EH (cell line): ENCODE results near the gene DHRSX.
"Not testable (repeated sequence)": the region's sequence is repeated elsewhere in the genome, so short reads cannot be mapped to it uniquely, and the experiment has no call there.

Experiments
- DNase-seq: peaks from one replicate; pipeline ENCODE4 v3.0.0-alpha.2; 2015; ENCODE audit warnings: low read depth

The DHRSX gene

GRCh38 chrX:2262668-2263055 is 238.1 kb downstream of the DHRSX start:
- no peak for DNase-seq

DNA sequence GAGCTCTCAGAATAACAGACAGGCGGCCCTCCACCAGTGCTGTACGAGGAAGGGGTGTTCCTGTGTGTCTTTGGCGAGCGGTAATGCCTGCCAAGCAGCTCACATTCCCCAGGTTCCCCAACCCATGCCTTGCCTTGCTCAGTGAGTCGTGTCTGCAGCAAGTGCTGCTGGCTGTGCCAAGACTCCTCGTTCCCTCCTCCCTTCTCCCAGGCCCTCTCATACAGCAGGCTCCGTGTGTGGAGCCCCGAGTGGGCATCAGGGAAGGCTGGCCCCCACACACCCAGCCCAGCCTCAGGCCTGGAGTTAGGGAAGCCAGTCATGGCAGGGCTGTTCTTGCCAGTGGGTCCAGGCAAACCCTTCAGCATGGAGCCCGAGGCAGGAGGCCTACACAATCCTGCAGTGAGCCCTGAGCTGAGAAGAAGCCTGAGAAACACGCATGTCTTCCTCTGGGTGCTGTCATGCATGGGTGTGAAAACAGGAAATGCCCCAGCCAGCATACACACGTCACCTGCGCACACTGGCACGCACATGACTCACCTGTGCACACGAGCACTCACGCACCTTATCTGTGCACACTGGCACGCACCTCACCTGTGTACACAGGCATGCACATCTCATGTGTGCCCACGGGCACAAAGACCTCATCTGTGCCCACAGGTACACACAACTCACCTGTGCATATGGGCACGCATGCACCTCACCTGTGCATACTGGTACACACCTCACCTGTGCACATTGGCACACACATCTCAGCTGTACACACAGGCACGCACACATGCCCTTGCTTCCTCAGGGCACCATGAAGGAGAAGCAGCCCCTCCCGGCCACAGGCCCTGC is 238.7 kb downstream of the DHRSX start:
- no peak for DNase-seq

DNA sequence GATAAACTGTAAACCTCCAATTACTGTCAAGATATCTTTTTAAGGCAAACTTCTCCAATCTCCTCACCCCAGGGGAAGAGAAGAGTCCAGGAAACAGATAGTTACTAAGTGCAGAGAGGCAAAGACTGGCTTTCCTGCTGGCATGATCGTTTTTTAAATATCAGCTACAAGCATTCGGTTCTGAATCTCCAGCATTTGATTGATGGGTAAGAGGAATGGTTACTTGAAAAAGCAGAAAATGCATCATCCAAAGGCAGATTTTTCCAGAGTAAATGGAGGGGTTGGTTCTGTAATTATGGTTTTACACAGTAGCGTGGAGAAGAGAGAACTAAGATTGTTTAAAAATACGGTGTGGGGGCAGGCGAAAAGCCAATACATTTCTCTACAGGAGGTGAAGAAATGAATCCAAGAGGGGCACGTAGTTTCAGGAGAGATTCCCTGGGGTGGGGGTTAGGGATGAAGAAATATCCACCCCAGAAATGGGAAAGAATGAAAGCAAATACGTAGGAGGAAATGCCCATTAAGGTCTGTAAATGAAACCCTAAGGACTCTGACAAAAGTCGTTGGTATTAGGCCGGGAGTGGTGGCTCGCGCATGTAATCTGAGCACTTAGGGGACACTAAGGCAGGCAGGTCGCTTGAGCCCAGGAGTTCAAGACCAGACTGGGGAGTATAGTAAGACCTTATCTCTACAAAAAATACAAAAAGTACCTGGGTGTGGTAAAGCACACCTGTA is 248.3 kb downstream of the DHRSX start:
- DNase-seq = no peak

DNA sequence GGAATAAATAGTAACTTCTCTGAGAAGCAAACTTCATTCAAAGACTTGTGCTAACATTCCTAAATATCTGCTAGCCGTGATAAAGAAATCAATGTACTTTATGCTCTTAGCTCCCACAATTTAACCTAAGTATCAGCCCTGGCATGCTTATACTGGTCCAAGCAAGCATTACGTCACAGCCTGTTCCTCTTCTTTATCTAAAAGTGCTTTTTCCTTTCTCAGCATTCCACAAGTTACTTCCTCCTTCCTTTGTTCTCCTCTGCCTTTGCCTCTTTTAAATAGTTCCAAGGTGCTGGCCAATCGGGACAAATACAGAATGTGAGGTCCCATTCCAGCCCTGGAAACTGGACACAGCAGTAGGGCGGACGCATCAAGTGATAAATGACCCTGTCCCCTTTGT is 249.6 kb downstream of the DHRSX start:
- no peak for DNase-seq

GRCh38 chrX:2243913-2244460 is 256.8 kb downstream of the DHRSX start:
- peak; percentile 80 for DNase-seq

DNA sequence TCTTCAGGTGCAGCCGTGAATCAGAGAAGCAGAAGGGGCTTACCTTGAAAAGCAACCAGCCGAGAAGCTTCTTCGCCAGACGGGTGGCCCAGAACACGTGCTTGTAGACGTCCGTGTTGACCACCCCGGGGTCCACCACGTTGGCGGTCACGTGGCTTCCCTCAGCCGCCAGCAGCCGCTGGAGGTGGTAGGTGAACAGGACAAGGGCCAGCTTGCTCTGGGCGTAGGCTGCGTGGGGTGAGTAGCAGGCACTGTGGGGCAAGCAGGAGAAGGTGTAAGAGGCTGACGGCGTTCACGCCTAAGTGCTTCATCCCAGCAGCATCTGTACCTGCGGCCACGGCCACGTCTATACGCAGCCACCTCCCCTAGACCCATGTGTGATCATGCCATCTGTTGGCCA is 257.8 kb downstream of the DHRSX start:
- DNase-seq = no peak

GRCh38 chrX:2242326-2242725 is 258.4 kb downstream of the DHRSX start:
- no peak for DNase-seq

DNA sequence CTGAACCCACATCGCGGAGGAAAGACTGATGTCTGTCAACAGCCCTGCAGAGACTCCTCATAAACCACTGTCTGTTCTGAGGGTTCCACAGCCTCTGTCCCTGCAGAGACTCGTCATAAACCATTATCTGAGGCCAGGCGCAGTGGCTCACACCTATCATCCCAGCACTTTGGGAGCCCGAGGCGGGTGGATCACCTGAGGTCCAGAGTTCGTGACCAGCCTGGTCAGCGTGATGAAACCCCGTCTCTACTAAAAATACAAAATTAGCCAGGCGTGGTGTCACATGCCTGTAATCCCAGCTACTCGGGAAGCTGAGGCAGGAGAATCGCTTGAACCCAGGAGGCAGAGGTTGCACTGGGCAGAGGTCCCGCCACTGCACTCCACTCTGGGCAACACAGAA is 259.3 kb downstream of the DHRSX start:
- not testable (repeated sequence) for DNase-seq

DNA sequence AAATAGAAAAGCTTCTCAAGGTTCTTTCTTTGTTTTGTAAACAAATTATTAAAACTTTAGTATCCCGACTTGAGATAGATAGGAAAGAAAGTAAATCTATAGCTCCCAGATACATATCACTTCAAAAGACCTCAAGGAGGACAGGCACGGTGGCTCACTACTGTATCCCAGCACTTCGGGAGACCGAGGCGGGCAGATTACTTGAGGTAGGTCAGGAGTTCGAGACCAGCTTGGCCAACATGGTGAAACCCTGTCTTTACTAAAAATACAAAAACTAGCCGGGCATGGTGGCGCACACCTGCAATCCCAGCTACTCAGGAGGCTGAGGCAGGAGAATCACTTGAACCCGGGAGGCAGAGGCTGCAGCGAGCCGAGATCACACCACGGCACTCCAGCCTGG is 260.0 kb downstream of the DHRSX start:
- DNase-seq = not testable (repeated sequence)

DNA sequence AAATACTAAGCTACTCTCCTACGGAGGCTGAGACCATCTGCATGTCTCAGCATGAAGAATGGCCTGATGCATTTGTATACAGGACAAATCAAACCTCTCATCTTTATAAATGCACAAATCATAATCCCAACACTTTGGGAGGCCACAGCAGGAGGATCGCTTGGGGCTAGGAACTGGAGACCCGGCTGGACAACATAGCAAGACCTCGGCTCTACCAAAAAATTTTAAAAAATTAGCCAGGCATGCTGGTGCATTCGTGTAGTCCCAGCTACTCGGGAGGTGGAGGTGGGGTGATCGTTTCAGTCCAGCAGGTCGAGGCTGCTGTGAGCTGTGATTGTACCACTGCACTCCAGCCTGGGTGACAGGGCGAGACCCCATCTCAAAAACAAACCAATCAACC is 262.8 kb downstream of the DHRSX start:
- DNase-seq = no peak

- DNase-seq = no peak
Measured at GRCh38 chrX:2231570-2232192, 269.1 kb downstream of the DHRSX start.

- DNase-seq = no peak
Measured at GRCh38 chrX:2230457-2230856, 270.3 kb downstream of the DHRSX start.

- peak; percentile 51 for DNase-seq
Measured at GRCh38 chrX:2228536-2228935, 272.2 kb downstream of the DHRSX start.

GRCh38 chrX:2226906-2227656 is 273.7 kb downstream of the DHRSX start:
- no peak for DNase-seq

DNA sequence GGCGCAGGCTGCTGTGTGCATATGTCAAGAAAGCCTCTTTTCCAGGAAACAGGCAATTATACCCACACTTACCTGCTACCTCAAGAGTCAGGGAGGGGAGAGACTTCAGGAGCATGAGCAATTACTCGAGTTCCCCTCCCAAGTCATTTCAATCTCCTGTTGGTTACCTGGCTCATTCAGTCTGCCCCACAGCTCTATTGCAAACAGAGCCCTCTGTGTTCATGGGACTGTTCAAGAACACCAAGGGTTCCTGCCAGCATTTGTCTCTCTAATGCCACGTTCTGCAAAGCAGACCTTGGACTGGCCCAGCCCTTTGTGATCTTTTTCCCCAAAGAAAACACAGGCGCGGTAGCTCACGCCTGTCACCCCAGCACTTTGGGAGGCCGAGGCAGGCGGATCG is 274.6 kb downstream of the DHRSX start:
- no peak for DNase-seq

DNA sequence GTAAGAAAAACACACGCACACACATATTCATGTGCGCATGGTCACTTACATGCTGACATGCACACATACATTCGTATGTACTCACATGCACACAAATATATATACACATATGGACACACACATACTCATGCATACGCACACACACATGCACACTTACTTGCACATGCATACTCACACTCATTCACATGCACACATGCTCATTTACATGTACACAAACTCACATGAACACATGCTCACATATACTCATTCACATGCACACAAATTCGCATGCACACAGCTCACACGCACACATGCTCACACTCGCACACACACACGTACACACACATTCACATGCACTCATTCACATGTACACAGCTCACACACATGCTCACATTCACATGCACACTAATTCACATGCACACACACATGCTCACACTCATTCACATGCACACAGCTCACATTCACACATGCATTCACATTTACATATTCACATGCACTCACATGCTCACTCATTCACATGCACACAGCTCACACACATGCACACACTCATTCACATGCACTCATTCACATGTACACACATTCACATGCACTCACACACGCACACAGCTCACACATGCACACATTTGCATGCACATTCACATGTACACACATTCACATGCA is 276.1 kb downstream of the DHRSX start:
- DNase-seq = no peak

DNA sequence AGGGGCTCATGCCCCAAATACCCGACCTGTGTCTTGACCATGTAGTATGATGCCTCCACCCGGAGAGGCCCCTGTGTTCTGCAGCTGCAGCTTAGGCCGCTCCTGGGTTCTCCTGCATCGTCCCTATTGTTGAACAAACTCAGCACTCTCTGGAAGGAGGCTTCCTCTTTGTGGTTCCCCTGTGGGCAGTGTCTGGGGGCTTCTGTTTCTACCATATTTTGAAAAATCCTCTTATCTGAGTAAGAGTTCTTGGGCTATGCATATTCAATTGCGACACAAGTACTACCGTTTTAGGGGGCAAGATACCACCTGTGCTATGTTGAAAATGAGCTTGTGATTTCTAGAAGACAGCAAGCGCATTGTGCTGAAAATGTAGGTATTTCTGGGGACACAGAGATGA is 276.6 kb downstream of the DHRSX start:
- no peak for DNase-seq

GRCh38 chrX:2220829-2221567 is 279.8 kb downstream of the DHRSX start:
- no peak for DNase-seq

GRCh38 chrX:2220296-2220695 is 280.5 kb downstream of the DHRSX start:
- no peak for DNase-seq

DNA sequence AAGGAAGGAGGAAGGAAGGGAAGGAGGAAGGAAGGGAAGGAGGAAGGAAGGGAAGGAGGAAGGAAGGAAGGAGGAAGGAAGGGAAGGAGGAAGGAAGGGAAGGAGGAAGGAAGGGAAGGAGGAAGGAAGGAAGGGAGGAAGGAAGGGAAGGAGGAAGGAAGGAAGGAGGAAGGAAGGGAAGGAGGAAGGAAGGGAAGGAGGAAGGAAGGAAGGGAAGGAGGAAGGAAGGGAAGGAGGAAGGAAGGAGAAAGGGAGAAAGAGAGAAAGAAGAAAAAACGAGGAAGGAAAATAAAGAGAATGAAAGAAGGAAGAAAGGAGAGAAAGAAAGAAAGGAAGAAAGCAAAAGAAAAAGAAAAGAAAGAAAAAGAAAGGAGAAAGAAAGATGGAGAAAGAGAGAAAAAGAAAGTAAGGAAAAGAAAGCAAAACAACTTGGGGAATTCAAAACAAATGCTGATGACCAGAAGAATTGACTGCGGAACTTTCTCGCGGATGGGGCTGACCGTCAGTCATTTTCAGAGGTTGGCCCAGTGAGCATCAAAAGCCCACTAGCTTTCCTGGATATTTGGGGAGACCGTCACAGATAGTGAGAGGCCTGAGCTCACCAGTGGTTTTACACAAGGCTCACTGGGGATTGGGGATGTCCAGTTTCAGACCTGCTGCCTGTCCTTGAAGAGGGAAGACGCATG is 286.5 kb downstream of the DHRSX start:
- not testable (repeated sequence) for DNase-seq
